Measurements from ENCODE around the gene RAB7B. TPM values are rescaled to one million over a fixed set of nuclear protein-coding genes. Genes with fewer than 3 reads are reported as not detected.

The RAB7B gene
- total RNA-seq, 3 donors from 2014 or later = 0.69 to 1.3 (median 0.76) TPM

DNA sequence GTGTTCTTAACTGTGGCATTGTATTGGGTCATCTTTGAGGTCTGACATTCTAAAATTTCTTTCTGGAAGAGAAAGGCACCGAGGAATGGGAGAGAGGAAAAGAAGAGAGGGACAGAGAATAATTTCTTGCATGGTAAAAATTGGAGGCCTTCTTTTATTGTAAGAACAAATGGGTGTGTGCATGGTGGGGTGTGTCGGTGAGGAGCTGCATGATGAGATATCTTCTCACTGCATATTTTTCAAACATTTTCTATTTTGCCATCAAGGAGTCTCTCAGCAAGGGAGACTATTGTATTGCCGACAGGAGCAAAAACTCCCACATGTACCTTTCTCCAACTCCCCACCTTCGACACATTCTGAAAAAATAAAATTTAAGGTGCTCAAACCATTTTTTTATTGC, 27.0 kb upstream of the RAB7B start:
- no peak for DNase-seq
- TF ChIP-seq, protein P1, sequence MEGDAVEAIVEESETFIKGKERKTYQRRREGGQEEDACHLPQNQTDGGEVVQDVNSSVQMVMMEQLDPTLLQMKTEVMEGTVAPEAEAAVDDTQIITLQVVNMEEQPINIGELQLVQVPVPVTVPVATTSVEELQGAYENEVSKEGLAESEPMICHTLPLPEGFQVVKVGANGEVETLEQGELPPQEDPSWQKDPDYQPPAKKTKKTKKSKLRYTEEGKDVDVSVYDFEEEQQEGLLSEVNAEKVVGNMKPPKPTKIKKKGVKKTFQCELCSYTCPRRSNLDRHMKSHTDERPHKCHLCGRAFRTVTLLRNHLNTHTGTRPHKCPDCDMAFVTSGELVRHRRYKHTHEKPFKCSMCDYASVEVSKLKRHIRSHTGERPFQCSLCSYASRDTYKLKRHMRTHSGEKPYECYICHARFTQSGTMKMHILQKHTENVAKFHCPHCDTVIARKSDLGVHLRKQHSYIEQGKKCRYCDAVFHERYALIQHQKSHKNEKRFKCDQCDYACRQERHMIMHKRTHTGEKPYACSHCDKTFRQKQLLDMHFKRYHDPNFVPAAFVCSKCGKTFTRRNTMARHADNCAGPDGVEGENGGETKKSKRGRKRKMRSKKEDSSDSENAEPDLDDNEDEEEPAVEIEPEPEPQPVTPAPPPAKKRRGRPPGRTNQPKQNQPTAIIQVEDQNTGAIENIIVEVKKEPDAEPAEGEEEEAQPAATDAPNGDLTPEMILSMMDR (IDR thresholded peaks at IDR 0.05) = no peak
- ATAC-seq = no peak
- intact Hi-C loops (cut with DNase I, micrococcal nuclease) = no loop called here
- Histone ChIP-seq H3K9me3 (no peaks in the 10 kb centered on the region), H3K4me3 (no peak overlapping the region), H3K4me1 (ENCODE audit: low read depth) (no peaks in the 10 kb centered on the region), H3K36me3 (ENCODE audit: low read depth) (no peaks in the 10 kb centered on the region)

DNA sequence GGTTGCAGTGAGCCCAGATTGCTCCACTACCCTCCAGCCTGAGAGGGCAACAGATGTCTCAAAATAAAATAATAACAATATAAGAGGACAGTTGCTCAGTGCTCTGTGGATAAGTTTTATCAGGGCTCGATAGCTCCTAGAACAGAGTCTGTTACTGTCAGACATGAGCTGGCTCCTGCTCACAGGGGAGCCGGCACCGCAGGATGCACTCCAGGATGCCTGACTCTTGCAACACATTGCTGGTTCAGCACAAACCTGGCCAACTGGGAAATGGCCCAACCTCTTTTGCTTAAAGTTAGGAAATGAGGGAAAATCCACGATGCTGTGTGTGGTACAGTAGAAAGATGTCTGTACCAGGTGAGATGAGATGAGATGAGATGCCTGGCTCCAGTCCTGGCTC, 26.3 kb upstream of the RAB7B start:
- no peak overlapping the region for H3K4me3 ChIP-seq
- TF ChIP-seq, protein P1 (IDR thresholded peaks at IDR 0.05) = no peak
- no peak for DNase-seq
- ATAC-seq = no peak
- no peaks in the 10 kb centered on the region for H3K9me3 ChIP-seq
- H3K4me1 ChIP-seq (ENCODE audit: low read depth) = no peaks in the 10 kb centered on the region
- no peaks in the 10 kb centered on the region for H3K36me3 ChIP-seq (ENCODE audit: low read depth)
- intact Hi-C loops (cut with DNase I, micrococcal nuclease) = no loop called here

DNA sequence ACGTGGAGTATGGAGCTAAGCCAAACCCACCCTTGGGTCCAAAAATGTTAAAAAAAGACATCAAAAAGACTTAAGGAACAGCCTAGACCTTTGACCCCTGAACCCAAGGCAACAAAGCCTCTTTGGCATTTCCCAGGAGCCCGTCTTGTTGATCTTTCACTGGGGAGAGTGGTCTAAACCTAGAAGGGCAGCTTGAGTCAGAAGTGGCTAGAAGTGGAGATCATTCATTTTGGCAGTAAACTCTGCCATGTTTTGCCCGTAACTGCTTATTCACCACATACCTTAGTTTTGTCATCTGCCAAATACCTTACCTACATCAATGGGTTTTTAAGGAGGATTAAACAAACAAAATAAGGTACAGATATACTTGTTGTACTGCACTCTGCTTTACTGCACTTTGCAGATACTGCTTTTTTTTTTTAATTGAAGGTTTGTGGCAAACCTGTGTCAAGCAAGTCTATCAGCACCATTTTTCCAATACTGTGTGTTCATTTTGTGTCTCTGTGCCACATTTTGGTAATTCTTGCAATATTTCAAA, 22.2 kb upstream of the RAB7B start:
- ATAC-seq (no peak), DNase-seq (no peak)
- H3K4me3 ChIP-seq = no peak overlapping the region
- no peaks in the 10 kb centered on the region for H3K36me3 ChIP-seq (ENCODE audit: low read depth)
- no peaks in the 10 kb centered on the region for H3K9me3 ChIP-seq
- intact Hi-C loops (cut with DNase I, micrococcal nuclease) = no loop called here
- TF ChIP-seq, protein P1 (IDR thresholded peaks at IDR 0.05) = no peak
- no peaks in the 10 kb centered on the region for H3K4me1 ChIP-seq (ENCODE audit: low read depth)

DNA sequence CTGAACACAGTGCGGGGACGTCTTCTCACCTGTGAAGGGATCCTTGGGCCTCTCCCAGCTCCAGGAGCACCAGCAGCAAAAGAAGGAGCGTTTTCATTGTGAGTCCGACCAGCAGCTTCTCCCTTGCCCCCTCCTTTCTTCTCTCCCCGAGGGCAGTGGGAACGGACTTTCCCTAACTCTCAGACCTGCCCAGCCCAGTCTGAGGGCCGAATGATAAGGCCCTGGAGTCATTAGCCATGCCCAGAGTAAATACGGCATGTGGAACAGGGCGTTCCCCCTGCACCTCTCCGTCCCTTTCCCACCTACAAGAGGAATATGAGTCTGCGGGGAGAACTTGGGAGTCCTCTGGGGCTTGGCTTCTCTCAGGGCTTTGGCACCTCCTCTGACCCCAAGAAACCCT, 20.5 kb upstream of the RAB7B start, which contains the start of gene CTSE:
CTSE (minus strand) TSS at position 201 of the 400 bp plus-strand sequence; CDS start at position 97, 104 bp downstream.
- H3K9me3 ChIP-seq = no peaks in the 10 kb centered on the region
- no peaks in the 10 kb centered on the region for H3K4me1 ChIP-seq (ENCODE audit: low read depth)
- peak; percentile 94 for ATAC-seq
- intact Hi-C loops (cut with DNase I, micrococcal nuclease) = no loop called here
- TF ChIP-seq, protein P1 (IDR thresholded peaks at IDR 0.05) = no peak
- DNase-seq = peak in 2 of 3 donors; percentile 53 to 55
- no peaks in the 10 kb centered on the region for H3K36me3 ChIP-seq (ENCODE audit: low read depth)
- H3K4me3 ChIP-seq = no peak within 1 kb of the TSS

DNA sequence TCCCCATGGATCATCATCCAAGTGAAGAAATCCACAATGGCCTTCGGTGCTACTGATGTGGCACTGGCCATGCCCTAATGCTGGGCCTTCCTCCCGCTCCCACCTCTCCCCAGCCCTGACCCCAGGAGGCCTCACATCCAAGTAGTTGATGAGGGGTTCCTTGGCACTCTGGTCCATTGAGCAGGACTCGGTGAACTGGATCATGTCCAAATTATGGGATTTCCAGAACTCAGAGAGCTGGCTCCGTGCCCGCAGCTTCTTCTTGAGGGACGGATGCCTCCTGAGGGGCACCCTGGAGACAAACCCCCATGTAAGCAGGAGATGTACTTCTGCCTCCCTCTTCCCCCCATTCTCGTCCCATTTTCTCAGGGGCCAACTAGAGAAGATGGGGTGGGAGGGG, 19.6 kb upstream of the RAB7B start:
- no peak for ATAC-seq
- no peak for DNase-seq
- no peaks in the 10 kb centered on the region for H3K4me1 ChIP-seq (ENCODE audit: low read depth)
- H3K4me3 ChIP-seq = no peak overlapping the region
- TF ChIP-seq, protein P1 (IDR thresholded peaks at IDR 0.05) = no peak
- H3K9me3 ChIP-seq = no peaks in the 10 kb centered on the region
- intact Hi-C loops (cut with DNase I, micrococcal nuclease) = no loop called here
- H3K36me3 ChIP-seq (ENCODE audit: low read depth) = no peaks in the 10 kb centered on the region

All from mucosa of descending colon (tissue), 3 donors.